ENCODE measurements around the gene MACROD1.

The MACROD1 gene

DNA sequence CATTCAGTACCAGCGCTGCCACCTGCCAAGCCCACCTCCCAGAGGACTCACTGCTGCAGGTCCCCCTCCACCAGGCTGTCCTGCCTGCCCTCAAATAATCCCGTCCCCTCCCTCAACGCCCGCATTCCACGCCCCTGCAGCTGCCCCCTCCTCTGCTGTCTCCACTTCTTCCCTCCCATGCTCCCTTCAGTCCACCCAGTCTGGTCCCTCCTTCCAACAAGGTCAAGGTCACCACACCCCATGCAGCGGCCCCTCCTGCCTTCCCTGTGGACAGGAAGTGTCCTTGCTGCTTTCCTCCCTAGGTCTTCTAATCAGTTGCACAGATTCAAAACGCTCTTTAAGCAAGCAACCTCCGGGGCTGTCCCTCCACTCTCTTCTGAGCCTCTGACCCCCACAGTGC, 12.1 kb downstream of the MACROD1 start:
- in situ Hi-C loops (cut with HindIII; ENCODE audit: low sequenced_read_pairs) = no loop called here
- H3K4me3 ChIP-seq (ENCODE audit: low read depth, low read length) = no peak overlapping the region
- TF ChIP-seq, protein P1, sequence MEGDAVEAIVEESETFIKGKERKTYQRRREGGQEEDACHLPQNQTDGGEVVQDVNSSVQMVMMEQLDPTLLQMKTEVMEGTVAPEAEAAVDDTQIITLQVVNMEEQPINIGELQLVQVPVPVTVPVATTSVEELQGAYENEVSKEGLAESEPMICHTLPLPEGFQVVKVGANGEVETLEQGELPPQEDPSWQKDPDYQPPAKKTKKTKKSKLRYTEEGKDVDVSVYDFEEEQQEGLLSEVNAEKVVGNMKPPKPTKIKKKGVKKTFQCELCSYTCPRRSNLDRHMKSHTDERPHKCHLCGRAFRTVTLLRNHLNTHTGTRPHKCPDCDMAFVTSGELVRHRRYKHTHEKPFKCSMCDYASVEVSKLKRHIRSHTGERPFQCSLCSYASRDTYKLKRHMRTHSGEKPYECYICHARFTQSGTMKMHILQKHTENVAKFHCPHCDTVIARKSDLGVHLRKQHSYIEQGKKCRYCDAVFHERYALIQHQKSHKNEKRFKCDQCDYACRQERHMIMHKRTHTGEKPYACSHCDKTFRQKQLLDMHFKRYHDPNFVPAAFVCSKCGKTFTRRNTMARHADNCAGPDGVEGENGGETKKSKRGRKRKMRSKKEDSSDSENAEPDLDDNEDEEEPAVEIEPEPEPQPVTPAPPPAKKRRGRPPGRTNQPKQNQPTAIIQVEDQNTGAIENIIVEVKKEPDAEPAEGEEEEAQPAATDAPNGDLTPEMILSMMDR (IDR thresholded peaks at IDR 0.05; ENCODE audit: low read depth, low read length, missing control alignments) = no peak
- no peak for DNase-seq (ENCODE audit: low read depth)

DNA sequence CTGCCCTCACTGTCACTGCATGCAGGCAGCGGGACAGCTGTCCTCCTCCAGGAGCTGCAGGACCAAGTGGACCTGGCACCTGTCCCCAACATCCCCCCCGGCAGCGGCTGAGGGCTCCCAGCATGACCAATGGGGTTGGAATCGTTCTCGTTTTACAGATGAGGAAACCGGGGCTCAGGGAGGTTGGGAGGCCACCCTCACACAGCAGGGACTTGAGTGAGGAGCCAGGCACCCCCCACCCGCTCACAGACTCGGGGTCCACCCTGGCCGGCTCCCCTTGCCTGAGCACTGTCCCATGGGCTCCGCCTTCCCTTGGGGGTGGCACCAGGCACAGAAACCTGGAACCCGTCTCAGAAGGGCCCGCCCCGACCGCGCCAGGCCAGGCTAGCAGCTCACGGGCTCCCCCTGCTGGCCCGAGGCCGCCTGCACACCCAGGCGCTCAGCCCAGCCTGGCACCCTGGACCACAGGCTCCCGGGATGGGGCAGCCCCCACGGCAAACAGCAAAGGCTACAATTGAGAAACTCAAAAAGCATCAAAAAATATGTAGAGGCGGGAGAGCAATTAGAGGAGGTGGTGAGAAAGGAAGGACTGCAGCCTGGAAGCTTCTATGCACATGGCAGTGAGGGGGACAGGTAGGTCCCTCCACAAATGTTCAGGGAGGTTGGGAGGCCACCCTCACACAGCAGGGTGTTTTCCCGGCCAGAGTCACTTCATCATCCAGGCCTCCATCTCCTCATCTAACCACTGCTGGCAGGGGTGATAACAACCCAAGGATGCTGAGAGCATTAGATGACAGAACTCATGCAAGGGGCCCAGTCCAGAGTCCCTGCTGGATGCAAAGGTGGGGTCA, 12.8 kb downstream of the MACROD1 start:
- no peak overlapping the region for H3K4me3 ChIP-seq (ENCODE audit: low read depth, low read length)
- in situ Hi-C loops (cut with HindIII; ENCODE audit: low sequenced_read_pairs) = no loop called here
- TF ChIP-seq, protein P1 (IDR thresholded peaks at IDR 0.05; ENCODE audit: low read depth, low read length, missing control alignments) = peak; percentile 100
- DNase-seq (ENCODE audit: low read depth) = no peak

DNA sequence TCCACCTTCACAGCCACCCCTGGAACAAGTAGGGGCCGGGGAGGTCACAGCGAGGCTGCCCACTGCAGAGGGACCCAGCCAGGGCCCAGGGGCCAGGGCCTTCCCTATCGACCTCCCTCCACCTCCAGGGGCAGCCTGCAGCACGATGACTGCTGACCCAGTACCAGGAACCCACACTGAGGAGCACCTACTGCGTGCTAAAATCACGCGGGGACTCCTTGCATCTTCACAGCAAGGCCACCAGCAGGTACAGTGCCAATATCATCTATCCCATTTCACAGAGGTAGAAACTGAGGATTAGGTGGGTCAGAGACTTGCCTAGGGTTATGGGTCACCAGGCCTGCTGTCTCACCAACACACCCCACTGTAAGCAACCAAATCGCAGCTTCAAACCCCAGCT, 14.6 kb downstream of the MACROD1 start:
- in situ Hi-C loops (cut with HindIII; ENCODE audit: low sequenced_read_pairs) = no loop called here
- DNase-seq (ENCODE audit: low read depth) = no peak
- H3K4me3 ChIP-seq (ENCODE audit: low read depth, low read length) = no peak overlapping the region
- TF ChIP-seq, protein P1 (IDR thresholded peaks at IDR 0.05; ENCODE audit: low read depth, low read length, missing control alignments) = no peak

DNA sequence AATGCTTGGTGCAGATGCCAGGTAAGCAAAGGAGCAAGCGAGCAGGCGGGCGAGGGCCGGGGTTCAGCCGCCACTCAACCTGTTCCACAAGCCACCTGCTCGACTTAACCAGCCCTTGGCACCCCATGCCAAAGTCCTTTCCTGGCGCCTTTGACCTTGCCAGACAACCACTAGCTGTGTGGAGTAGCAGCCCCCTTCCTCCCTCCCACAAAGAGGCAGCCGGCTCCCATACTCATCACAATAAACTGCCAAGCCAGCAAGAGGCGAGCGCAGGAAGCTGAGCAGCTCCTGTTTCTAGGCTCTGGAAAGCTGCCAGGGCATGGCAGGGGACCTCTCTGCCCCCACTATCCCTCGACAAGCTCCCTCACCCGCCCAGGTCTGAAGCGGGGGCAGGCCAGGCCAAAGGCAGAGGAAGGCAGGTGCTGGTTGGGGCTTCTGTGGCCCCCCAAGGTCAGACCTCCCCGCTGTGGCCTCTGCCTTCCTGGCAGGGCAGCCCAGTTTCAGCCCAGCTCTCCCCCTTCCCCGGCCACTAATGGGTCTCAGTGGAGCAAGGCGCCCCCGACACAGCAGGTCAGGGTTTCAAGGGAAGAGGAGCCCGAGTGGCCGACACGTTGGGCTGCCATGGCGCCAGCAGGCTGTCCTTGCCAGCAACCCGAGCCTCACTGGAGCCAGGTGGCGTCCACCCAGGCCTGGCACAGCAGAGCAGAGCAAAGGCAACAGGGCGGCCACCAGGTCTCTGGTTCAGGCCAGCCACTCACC, 15.3 kb downstream of the MACROD1 start:
- H3K4me3 ChIP-seq (ENCODE audit: low read depth, low read length) = no peak overlapping the region
- TF ChIP-seq, protein P1 (IDR thresholded peaks at IDR 0.05; ENCODE audit: low read depth, low read length, missing control alignments) = no peak
- in situ Hi-C loops (cut with HindIII; ENCODE audit: low sequenced_read_pairs) = no loop called here
- DNase-seq (ENCODE audit: low read depth) = no peak

DNA sequence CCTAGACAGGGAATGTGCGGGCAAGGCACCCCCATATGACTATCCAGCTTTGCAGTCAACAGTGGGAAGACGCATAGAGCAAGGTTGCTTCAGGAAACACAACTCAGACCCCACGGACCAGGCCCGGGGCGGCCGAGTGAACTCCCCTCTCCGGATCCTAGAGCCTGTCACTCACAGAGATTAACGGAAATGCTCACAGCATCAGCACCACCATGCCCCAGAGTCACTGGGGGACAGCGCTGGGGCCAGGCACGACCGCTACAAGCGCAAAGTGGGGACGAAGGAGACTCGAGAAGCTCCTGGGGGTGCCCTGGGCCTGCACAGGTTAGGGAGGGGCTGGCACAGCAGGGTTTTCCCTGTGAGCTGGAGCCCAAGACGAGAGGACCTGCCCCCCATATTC, 15.9 kb downstream of the MACROD1 start:
- H3K4me3 ChIP-seq (ENCODE audit: low read depth, low read length) = no peak overlapping the region
- DNase-seq (ENCODE audit: low read depth) = no peak
- TF ChIP-seq, protein P1 (IDR thresholded peaks at IDR 0.05; ENCODE audit: low read depth, low read length, missing control alignments) = no peak
- in situ Hi-C loops (cut with HindIII; ENCODE audit: low sequenced_read_pairs) = no loop called here

DNA sequence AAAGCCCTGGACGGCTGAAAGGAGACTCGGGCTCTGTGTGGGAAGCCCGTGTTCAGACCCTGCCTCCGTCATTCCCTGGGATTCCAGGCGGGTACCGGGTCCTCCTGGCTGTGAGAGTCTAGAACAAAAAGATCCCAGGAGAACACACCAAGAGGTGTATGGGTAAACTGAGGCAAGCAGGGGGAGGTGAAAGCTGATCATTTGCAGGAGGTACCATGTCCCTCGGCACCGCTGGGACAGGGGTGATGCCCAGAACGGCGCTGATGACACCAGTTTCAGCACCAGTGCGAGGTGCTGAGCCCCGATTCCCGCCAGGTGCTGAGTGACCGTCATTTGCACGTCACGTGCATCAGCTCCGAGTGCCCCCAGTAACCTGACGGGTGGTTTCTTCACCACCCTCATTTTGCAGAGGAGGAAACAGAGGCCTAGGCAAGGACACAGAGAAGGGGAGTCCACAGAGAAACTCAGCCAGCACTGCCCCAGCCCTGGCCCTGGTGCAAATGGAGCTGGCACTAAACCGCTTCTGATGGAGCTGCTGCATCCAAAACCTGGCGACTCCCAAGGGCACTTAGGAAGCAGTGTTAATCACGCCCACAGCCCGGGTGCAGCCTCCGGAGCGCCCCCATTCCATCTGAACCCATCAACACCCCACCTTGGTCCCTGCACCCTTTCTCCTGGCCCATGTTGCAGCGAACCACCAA, 16.8 kb downstream of the MACROD1 start:
- no peak overlapping the region for H3K4me3 ChIP-seq (ENCODE audit: low read depth, low read length)
- TF ChIP-seq, protein P1 (IDR thresholded peaks at IDR 0.05; ENCODE audit: low read depth, low read length, missing control alignments) = no peak
- DNase-seq (ENCODE audit: low read depth) = no peak
- in situ Hi-C loops (cut with HindIII; ENCODE audit: low sequenced_read_pairs) = no loop called here
